ENCODE results near the gene ATG5. TPM values are rescaled to one million over a fixed set of nuclear protein-coding genes. Genes with fewer than 3 reads are reported as not detected.

Gene ATG5
- total and polyA plus RNA-seq, 9 of the 15 experiments (the other 6 are each of a cell fraction or from before 2014, with no cell fraction given), result 29.0 to 80.0 (median 53.2) TPM

DNA sequence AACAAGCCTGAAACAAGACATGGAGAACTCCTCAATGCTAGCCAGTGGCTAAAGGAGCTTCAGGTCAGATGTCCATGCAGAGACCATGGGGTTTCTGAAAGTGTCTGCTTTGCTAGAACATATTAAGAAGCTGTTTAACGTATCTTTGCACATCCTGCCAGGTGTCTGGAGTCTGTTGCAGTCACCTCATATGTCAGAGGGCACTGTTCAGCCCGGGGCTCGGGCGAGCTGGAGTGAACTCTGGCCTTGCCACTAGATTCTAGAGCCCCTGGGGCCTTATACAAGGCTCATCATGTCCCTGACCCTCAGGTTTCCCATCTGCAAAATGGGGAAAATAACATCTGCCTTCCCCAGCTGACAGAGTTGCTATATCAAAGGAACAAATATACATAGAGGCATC, 180.4 kb downstream of the ATG5 start:
- Histone ChIP-seq H3K27ac (ENCODE audit: extremely low read depth, low read depth, low read length) (no peak overlapping the region), H3K4me2 (ENCODE audit: insufficient read depth, low read length) (no peak overlapping the region), H2AFZ (ENCODE audit: low read depth, low read length) (no peak overlapping the region), H3K9me1 (ENCODE audit: control insufficient read depth, insufficient read depth, low read length) (no peaks in the 10 kb centered on the region), H3K4me1 (replicated peaks in 1 of 2; ENCODE audit: control insufficient read depth in 2 of 2, insufficient read depth in 2 of 2, low read length in 2 of 2) (peaks cover 11 to 27% of the 10 kb centered on the region in 2 experiments; a peak in 4 of 5 replicates), H3K79me2 (ENCODE audit: control insufficient read depth, insufficient read depth, low read length) (no peaks in the 10 kb centered on the region), H3K9me3 (replicated peaks; ENCODE audit: control insufficient read depth, insufficient read depth, low read depth, low read length) (no peaks in the 10 kb centered on the region), H3K36me3 (ENCODE audit: control insufficient read depth, insufficient read depth, low read length) (no peaks in the 10 kb centered on the region), H3K9ac (ENCODE audit: insufficient read depth in 1 of 2, low read depth in 2 of 2, low read length in 2 of 2) (no peak overlapping the region), H4K20me1 (replicated peaks; ENCODE audit: control insufficient read depth, insufficient read depth, low read length) (0 out of 2 replicates have a peak, but pooled peaks cover 3% of the 10 kb centered on the region), H3K4me3 (no peak overlapping the region), H3K27me3 (ENCODE audit: control insufficient read depth in 2 of 2, insufficient read depth in 2 of 2, low read length in 2 of 2) (no peaks in the 10 kb centered on the region)
- in situ Hi-C loops (cut with MboI), result no loop called here
- WGBS (ENCODE audit: insufficient coverage, low coverage, missing lambda C conversion rate), result 41% methylated on average over 4 of the region's 4 CpGs
- POLR2A ChIA-PET, result interaction anchor here (0.6 kb wide), 1 partner anchor 691 kb away, joined by 3 read pairs; no protein-coding TSS in a partner anchor
- no peak for ATAC-seq
- intact Hi-C loops (cut with micrococcal nuclease), result no loop called here
- DNase-seq (ENCODE audit: extremely low read depth in 1 of 4, low spot score in 3 of 4), result no peak
- no peak for FAIRE-seq
- CTCF ChIA-PET (ENCODE audit: low intra/inter-chr PET ratio), result no interaction called here
- TF ChIP-seq, protein P1, sequence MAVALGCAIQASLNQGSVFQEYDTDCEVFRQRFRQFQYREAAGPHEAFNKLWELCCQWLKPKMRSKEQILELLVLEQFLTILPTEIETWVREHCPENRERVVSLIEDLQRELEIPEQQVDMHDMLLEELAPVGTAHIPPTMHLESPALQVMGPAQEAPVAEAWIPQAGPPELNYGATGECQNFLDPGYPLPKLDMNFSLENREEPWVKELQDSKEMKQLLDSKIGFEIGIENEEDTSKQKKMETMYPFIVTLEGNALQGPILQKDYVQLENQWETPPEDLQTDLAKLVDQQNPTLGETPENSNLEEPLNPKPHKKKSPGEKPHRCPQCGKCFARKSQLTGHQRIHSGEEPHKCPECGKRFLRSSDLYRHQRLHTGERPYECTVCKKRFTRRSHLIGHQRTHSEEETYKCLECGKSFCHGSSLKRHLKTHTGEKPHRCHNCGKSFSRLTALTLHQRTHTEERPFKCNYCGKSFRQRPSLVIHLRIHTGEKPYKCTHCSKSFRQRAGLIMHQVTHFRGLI (CRISPR knock-in tag; IDR thresholded peaks at IDR 0.05), result no peak
- TF ChIP-seq CBX5 (IDR thresholded peaks at IDR 0.05; ENCODE audit: borderline replicate concordance, low read depth) (no peak), TBL1XR1 (IDR thresholded peaks at IDR 0.05; ENCODE audit: low read length in 2 of 2) (no peak), HMG20B (CRISPR knock-in tag; IDR thresholded peaks at IDR 0.05) (no peak), U2AF1 (optimal IDR thresholded peaks at IDR 0.05; ENCODE audit: low read depth, low read length) (no peak), SLC30A9 (CRISPR knock-in tag; IDR thresholded peaks at IDR 0.05) (no peak), KLF10 (CRISPR knock-in tag; IDR thresholded peaks at IDR 0.05) (no peak), CSDE1 (IDR thresholded peaks at IDR 0.05) (no peak)
- TF ChIP-seq, protein P2, sequence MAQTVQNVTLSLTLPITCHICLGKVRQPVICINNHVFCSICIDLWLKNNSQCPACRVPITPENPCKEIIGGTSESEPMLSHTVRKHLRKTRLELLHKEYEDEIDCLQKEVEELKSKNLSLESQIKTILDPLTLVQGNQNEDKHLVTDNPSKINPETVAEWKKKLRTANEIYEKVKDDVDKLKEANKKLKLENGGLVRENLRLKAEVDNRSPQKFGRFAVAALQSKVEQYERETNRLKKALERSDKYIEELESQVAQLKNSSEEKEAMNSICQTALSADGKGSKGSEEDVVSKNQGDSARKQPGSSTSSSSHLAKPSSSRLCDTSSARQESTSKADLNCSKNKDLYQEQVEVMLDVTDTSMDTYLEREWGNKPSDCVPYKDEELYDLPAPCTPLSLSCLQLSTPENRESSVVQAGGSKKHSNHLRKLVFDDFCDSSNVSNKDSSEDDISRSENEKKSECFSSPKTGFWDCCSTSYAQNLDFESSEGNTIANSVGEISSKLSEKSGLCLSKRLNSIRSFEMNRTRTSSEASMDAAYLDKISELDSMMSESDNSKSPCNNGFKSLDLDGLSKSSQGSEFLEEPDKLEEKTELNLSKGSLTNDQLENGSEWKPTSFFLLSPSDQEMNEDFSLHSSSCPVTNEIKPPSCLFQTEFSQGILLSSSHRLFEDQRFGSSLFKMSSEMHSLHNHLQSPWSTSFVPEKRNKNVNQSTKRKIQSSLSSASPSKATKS (CRISPR knock-in tag; IDR thresholded peaks at IDR 0.05), result no peak
- BruUV-seq (replicated peaks), result no TSS peak

Measured in K562 (cell line).